PFSK-1 (cell line): ENCODE results near the gene MAPKBP1.

Experiments used
- POLR2AphosphoS5 ChIP-seq: IDR thresholded peaks from 2 replicates; pipeline ENCODE4 v1.6.1; 2012; ENCODE audit warnings: low read depth, mild to moderate bottlenecking, control low read depth, low read length, moderate library complexity
- REST ChIP-seq, 2 experiments: IDR thresholded peaks; 2 replicates each; pipeline versions ENCODE4 v1.6.1 to v1.8.0; 2011 to 2012; ENCODE audit warnings: low read depth in 2 of 2, low read length in 2 of 2, control low read depth in 1 of 2, inconsistent platforms in 1 of 2, mild to moderate bottlenecking in 1 of 2, moderate library complexity in 1 of 2; ENCODE audit not compliant: insufficient read depth in 1 of 2
- TAF1 ChIP-seq: IDR thresholded peaks from 2 replicates; pipeline ENCODE4 v1.6.1; 2012; ENCODE audit warnings: low read length, control low read depth, borderline replicate concordance; ENCODE audit not compliant: insufficient read depth

GRCh38 chr15:41822471-41822870 is 48.2 kb downstream of the MAPKBP1 start:
- TF ChIP-seq POLR2AphosphoS5 (no peak), TAF1 (no peak), REST (IDR thresholded peaks at IDR 0.05; ENCODE audit: insufficient read depth in 1 of 2, low read depth in 2 of 2, low read length in 2 of 2) (no peak)
